Left cardiac atrium (tissue), 4 donors: ENCODE results near the gene RAB31. TPM values are rescaled to one million over a fixed set of nuclear protein-coding genes. Genes with fewer than 3 reads are reported as not detected.
"Not testable (repeated sequence)": the region's sequence is repeated elsewhere in the genome, so short reads cannot be mapped to it uniquely, and the experiment has no call there.

Experiments
- ATAC-seq, 2 donors: fragments of 200-7000 bp; cut with Tn5 transposase; one replicate each; pipeline ENCODE4 v1.9.1; 2020; ENCODE audit warnings: mild to moderate bottlenecking in 2 of 2, moderate library complexity in 2 of 2
- DNase-seq: peaks from one replicate; pipeline ENCODE4 v3.0.0-alpha.2; 2020
- intact Hi-C, 2 donors: fragments of 100-400 bp; cut with DNase I; formaldehyde crosslinking; loops; one replicate each; pipeline versions ENCODE4 v1.14.1 to v1.15.1; 2022 to 2023
- total RNA-seq, 2 donors: library from RNA; stranded (reverse); fragmentation: NEBNext Ultra II Directional; extraction: Animal tissue kit (Norgen Biotek cat#: 25700); gene quantifications; one replicate each; pipeline ENCODE4 v1.2.1, GENCODE V29; 2021
- donor health status: DM: no; HTN: yes; CAD: no.
- donor health status: DM: no; HTN: yes; CAD: no; lungs with severe emphysema.
- donor health status: DM: yes; HTN: yes; CAD: no.
- donor health status: Dilated cardiomyopathy.

Gene RAB31
- total RNA-seq, 2 donors from 2014 or later: 21.2 to 31.1 TPM

- intact Hi-C loops: no loop called here
- no peak for ATAC-seq
- DNase-seq: no peak
These were observed 131.1 kb downstream of the RAB31 start for GRCh38 chr18:9839211-9839610.

- no peak for DNase-seq
- intact Hi-C loops: loop anchor here in 1 of 2 donors (5.0 kb wide), 1 partner anchor 33 kb away; no protein-coding TSS in a partner anchor
- no peak for ATAC-seq
These were observed 131.8 kb downstream of the RAB31 start for GRCh38 chr18:9839853-9840252.

GRCh38 chr18:9841752-9842151 lies 133.7 kb downstream of the RAB31 start:
- intact Hi-C loops: loop anchor here in 1 of 2 donors (5.0 kb wide), 1 partner anchor 34 kb away; no protein-coding TSS in a partner anchor
- DNase-seq: no peak

GRCh38 chr18:9842448-9842847 lies 134.3 kb downstream of the RAB31 start:
- DNase-seq: no peak
- no peak for ATAC-seq
- intact Hi-C loops: loop anchor here in 1 of 2 donors (5.0 kb wide), 1 partner anchor 35 kb away; no protein-coding TSS in a partner anchor

More at GRCh38 chr18:9841752-9842151, 133.7 kb downstream of the RAB31 start:
- ATAC-seq: no peak

- ATAC-seq: no peak
- DNase-seq: no peak
- intact Hi-C loops: no loop called here
These were observed 137.2 kb downstream of the RAB31 start for GRCh38 chr18:9845256-9845655.

GRCh38 chr18:9846162-9846925 lies 138.2 kb downstream of the RAB31 start:
- ATAC-seq (peak; percentile 69 to 72), DNase-seq (no peak)
- intact Hi-C loops: no loop called here

GRCh38 chr18:9848170-9848879 lies 140.2 kb downstream of the RAB31 start:
- DNase-seq (no peak), ATAC-seq (no peak)
- intact Hi-C loops: no loop called here

- intact Hi-C loops: no loop called here
- ATAC-seq: peak; percentile 76 to 87
These were observed 141.5 kb downstream of the RAB31 start for GRCh38 chr18:9849407-9850283.

GRCh38 chr18:9850309-9850708 lies 142.2 kb downstream of the RAB31 start:
- no peak for ATAC-seq
- no peak for DNase-seq
- intact Hi-C loops: no loop called here

More at GRCh38 chr18:9849407-9850283, 141.5 kb downstream of the RAB31 start:
- peak; percentile 52 for DNase-seq

- no peak for ATAC-seq
These were observed 143.4 kb downstream of the RAB31 start for GRCh38 chr18:9851511-9851910.

GRCh38 chr18:9852266-9853081 lies 144.4 kb downstream of the RAB31 start:
- no peak for ATAC-seq
- no peak for DNase-seq
- intact Hi-C loops: no loop called here

More at GRCh38 chr18:9851511-9851910, 143.4 kb downstream of the RAB31 start:
- intact Hi-C loops: no loop called here
- DNase-seq: no peak

- DNase-seq (no peak), ATAC-seq (no peak)
- intact Hi-C loops: no loop called here
These were observed 146.9 kb downstream of the RAB31 start for GRCh38 chr18:9854801-9855676.

- DNase-seq: no peak
- ATAC-seq: no peak
- intact Hi-C loops: no loop called here
These were observed 147.6 kb downstream of the RAB31 start for GRCh38 chr18:9855681-9856080.

- ATAC-seq: no peak
- DNase-seq: no peak
- intact Hi-C loops: no loop called here
These were observed 148.0 kb downstream of the RAB31 start for GRCh38 chr18:9856092-9856491.

GRCh38 chr18:9857479-9857998 lies 149.4 kb downstream of the RAB31 start:
- DNase-seq, intact Hi-C loops, ATAC-seq: not testable (repeated sequence)

GRCh38 chr18:9858642-9859041 lies 150.5 kb downstream of the RAB31 start:
- ATAC-seq: peak; percentile 67 to 73
- intact Hi-C loops: no loop called here
- DNase-seq: no peak

- intact Hi-C loops: no loop called here
- ATAC-seq: no peak
- no peak for DNase-seq
These were observed 151.1 kb downstream of the RAB31 start for GRCh38 chr18:9859232-9859631.
